Brain pericyte (primary cell): ENCODE data around the gene USP50.
"Not testable (repeated sequence)": the region's sequence is repeated elsewhere in the genome, so short reads cannot be mapped to it uniquely, and the experiment has no call there.

Source experiments
- DNase-seq: peaks from one replicate; pipeline ENCODE4 v3.0.0-alpha.2; 2012; ENCODE audit warnings: low read depth, low spot score

Gene USP50

DNA sequence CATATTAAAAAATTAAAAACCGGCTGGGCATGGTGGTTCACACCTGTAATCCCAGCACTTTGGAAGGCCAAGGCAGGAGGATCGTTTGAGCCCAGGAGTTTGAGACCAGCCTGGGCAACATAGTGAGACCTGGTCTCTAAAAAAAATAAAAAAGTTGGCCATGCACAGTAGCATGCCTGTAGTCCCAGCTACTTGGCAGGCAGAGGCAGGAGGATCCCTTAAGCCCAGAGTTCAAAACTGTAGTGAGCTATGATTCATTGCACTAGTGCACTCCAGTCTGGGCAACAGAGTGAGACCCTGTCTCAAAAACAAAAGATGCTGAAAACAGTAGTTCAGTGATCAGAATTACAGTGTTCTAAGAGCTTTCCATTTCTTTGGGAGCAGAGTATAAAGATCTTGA lies 40.8 kb downstream of the USP50 start:
- not testable (repeated sequence) for DNase-seq

DNA sequence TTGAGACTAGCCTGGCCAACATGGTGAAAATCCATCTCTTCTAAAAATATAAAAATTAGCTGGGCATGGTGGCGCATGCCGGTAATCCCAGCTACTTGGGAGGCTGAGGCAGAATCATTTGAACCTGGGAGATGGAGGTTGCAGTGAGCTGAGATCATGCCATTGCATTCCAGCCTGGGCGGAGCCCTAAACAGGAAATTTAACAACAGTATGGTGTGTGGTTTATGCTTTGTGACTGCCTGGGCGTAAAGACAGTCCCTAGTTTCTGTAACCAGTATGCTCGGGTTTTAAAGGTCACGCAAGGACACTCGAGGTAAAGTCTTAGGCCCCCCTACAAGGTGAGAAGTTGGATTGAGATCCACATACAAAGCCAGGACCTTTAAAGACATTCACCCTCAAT lies 43.3 kb downstream of the USP50 start:
- no peak for DNase-seq

GRCh38 chr15:50501815-50502214 lies 44.7 kb downstream of the USP50 start:
- no peak for DNase-seq

DNA sequence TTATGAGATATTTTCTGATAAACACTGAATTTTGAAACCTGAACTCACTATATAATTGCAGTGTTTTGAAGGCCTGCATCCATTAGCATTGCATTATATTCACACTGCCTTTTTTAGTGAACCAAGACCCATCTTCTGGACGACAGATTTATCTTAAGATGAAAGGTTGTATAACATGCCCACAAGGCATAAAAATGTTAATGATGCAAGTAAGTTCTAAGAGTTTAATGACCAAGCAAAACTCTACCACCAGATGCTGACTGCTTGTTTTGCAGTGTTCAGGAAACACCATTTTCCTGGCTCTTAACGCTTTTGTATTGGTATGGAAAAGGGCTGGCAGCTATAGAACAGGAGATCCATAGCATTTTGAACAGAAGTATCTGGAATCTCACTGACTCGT lies 46.1 kb downstream of the USP50 start:
- no peak for DNase-seq

DNA sequence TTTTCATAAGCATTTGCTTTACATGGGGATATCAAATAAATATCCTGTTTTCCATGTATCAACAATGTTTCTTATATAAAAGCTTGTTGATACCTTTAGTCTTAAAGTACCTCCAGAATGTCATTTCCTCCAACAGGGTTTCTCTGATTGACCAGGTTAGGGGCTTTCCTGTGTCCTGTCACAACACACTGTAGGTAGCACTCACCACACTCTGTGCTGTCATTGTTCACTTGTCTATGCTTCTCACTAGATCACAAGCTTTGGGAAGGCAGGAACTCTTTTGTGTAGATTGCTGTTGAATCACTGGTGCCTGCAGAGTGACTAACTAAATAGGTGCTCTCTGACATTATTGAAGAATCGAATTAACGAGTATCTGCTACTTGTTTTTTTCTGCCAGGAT lies 49.8 kb downstream of the USP50 start:
- no peak for DNase-seq

- not testable (repeated sequence) for DNase-seq
Measured at GRCh38 chr15:50494547-50494946, 51.9 kb downstream of the USP50 start.

GRCh38 chr15:50493625-50494024 lies 52.8 kb downstream of the USP50 start:
- DNase-seq, result no peak

DNA sequence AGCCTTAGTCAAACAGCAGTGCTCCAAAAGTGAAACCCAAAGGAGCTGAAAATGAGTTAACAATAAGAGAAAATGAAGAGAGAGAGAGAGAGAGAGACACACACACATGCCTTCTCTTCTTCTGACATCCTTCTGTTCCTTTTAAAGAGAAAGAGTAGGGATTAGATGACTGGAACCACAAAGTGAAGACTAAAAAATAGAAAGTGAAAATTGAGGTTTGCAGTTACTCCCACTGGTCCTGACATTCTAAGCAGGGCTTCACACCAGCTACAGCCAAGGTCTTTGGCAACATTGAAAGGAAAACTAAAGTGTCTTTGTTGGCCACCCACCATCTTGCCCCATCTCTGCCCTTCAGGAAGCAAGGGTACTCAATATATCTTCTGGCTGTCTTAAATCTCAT lies 59.2 kb downstream of the USP50 start:
- no peak for DNase-seq

DNA sequence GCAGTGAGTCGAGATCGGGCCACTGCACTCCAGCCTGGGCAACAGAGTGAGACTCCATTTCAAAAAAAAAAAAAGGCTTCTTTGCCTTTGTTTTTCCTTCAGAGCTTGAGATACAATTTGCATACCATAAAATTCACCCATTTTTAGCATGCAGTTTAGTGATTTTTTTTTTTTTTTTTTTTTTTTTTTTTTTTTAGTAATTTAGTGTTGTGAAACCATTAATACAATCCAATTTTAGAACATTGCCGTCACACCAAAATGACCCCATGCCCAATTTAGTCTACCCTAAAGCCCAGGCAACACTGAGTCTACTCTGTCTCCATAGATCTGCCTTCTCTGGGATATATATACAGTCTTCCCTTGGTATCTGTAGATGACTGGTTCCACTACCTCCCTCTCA lies 61.1 kb downstream of the USP50 start:
- DNase-seq, result no peak

- no peak for DNase-seq
Measured at GRCh38 chr15:50484781-50485180, 61.7 kb downstream of the USP50 start.

DNA sequence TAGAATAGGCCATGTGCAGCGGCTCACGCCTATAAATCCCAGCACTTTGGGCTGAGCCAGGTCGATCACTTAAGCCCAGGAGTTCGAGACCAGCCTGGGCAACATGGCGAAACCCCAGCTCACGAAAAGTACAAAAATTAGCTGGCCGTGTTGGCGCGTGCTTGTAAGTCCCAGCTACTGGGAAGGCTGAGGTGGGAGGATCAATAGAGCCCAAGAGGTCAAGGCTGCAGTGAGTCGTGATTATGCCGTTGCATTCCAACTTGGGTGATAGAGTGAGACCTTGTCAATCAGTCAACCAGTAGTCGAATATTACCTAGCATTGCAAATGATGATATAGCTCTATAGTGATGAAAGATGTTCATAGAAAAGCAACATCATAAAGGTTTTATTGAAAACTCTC lies 70.3 kb downstream of the USP50 start:
- DNase-seq, result no peak

GRCh38 chr15:50471072-50471471 lies 75.4 kb downstream of the USP50 start:
- DNase-seq, result no peak

GRCh38 chr15:50463423-50464358 lies 82.8 kb downstream of the USP50 start:
- DNase-seq, result peak; percentile 4

DNA sequence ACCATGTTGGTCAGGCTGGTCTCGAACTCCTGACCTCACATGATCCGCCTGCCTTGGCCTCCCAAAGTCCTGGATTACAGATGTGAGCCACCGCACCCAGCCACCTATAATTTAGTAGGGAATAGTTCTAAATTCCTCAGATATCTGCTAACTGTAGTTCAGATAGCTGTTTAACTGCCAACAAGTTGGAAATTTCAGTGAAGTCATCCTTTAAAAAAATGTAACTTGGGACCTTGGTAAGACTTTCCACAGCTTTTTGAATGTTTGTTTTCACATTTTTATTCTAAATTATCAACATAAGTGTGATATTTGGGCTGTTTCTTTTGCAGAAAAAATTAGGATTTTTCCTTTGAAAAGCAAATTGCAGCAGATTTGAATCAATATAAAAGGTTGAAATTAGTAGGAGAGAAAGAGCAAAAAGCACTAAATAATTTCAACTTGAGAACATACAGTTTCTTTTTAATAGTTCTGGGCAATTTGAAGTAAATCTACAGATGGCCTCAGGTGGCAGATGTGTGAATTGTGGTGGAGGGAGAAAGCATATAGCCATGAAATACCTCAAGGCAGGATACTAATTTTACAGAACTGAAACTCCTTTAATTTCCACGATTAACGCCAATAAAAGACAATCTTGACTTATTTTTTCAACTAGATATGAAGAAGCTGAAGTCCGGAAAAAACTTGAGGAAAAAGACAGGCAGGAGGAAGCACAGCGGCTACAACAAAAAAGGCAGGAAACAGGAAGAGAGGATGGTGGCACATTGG lies 87.9 kb downstream of the USP50 start:
- DNase-seq, result no peak

DNA sequence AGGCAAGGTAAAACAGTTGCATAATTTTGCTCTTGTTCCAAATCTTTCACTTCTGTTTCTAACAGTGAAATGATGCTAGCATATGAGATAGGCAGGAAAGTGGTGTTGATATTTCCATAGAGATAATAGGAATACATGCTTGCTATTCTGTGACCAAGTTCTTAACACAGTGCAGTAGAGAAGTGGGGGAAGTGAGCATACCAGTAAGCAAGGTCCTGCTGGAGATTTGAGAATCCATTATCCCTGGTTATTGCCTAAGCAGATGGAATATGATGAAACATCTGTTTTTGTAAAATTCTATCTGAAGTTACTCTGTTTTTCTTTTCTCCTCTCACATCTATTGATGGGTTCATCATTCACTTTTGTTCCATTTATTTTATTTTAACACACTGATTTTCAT lies 93.5 kb downstream of the USP50 start:
- DNase-seq, result no peak
